Transverse colon (tissue), 4 donors: ENCODE data around the gene CRAMP1.

Source experiments
- CTCF ChIP-seq, 5 experiments: fragments of 200-600 bp in 3 of 5; fragments of 450-650 bp in 2 of 5; sonication (generic) in 3 of 5; IDR thresholded peaks; 1 replicate in 2 of 5; 2 replicates in 3 of 5; pipeline ENCODE4 v1.5.1; 2016 to 2017; ENCODE audit warnings: antibody characterized with exemption in 5 of 5, inconsistent platforms in 3 of 5, mild to moderate bottlenecking in 2 of 5, moderate library complexity in 1 of 5
- EP300 ChIP-seq: sonication (generic); formaldehyde crosslinking; IDR thresholded peaks from one replicate; pipeline ENCODE4 v1.6.1; 2017; ENCODE audit warnings: antibody characterized with exemption, low read depth
- POLR2AphosphoS5 ChIP-seq, 3 donors: sonication (generic); formaldehyde crosslinking; IDR thresholded peaks; one replicate each; pipeline ENCODE4 v1.6.1; 2016; ENCODE audit warnings: antibody characterized with exemption in 3 of 3

GRCh38 chr16:1708083-1708767 is 96.1 kb downstream of the CRAMP1 start:
- TF ChIP-seq CTCF (IDR thresholded peaks at IDR 0.05) (no peak), POLR2AphosphoS5 (IDR thresholded peaks at IDR 0.05) (no peak), EP300 (no peak)
